ENCODE measurements around the gene GYG1.

GYG1 gene

GRCh38 chr3:149058602-149059001 lies 67.3 kb downstream of the GYG1 start:
- no peak for TF ChIP-seq CTCF (conservative IDR thresholded peaks at IDR 0.05; ENCODE audit: control insufficient read depth, insufficient read depth, low read depth, low read length)
- no peak for DNase-seq (ENCODE audit: low read depth)
- H3K4me3 ChIP-seq (ENCODE audit: control insufficient read depth, low read depth, low read length), result no peak overlapping the region

- no peak overlapping the region for H3K4me3 ChIP-seq (ENCODE audit: control insufficient read depth, low read depth, low read length)
- no peak for TF ChIP-seq CTCF (conservative IDR thresholded peaks at IDR 0.05; ENCODE audit: control insufficient read depth, insufficient read depth, low read depth, low read length)
- DNase-seq (ENCODE audit: low read depth), result no peak
These were observed 70.4 kb downstream of the GYG1 start for GRCh38 chr3:149061776-149062175.

GRCh38 chr3:149067883-149068282 lies 76.5 kb downstream of the GYG1 start:
- H3K4me3 ChIP-seq (ENCODE audit: control insufficient read depth, low read depth, low read length), result no peak overlapping the region
- TF ChIP-seq CTCF (conservative IDR thresholded peaks at IDR 0.05; ENCODE audit: control insufficient read depth, insufficient read depth, low read depth, low read length), result no peak
- no peak for DNase-seq (ENCODE audit: low read depth)

Measured in fibroblast of mammary gland (primary cell).